K562 (cell line): ENCODE data around the gene ARHGAP26. TPM values are rescaled to one million over a fixed set of nuclear protein-coding genes. Genes with fewer than 3 reads are reported as not detected.

Experiments
- ATAC-seq: fragments of 200-7000 bp; cut with Tn5 transposase; 3 replicates; pipeline ENCODE4 v1.9.1; 2020; ENCODE audit warnings: moderate library complexity
- BruUV-seq: library from RNA; stranded (reverse); fragments of 400-500 nt; replicated peaks from 2 replicates; lab custom pipeline; 2021; lab: Mats Ljungman, UMichigan
- CTCF ChIA-PET: fragments of 300-600 bp; formaldehyde crosslinking; extraction: SDS; loops from one replicate; lab custom pipeline; 2021; ENCODE audit warnings: low intra/inter-chr PET ratio; lab: Yijun Ruan, JAX
- POLR2A ChIA-PET: fragments of 300-600, 350-650 bp; sonication (Branson Sonifier 250); formaldehyde crosslinking; extraction: SDS; loops from one replicate; lab custom pipeline; 2021; ENCODE audit warnings: antibody characterized with exemption, inconsistent platforms; lab: Yijun Ruan, JAX
- DNase-seq, 4 experiments: peaks; one replicate each; pipeline versions ENCODE4 v3.0.0 to v3.0.0-alpha.2; 2011 to 2018; ENCODE audit warnings: low spot score in 3 of 4, mixed read lengths in 3 of 4; ENCODE audit errors: extremely low read depth in 1 of 4
- FAIRE-seq: peaks from 2 replicates; lab custom pipeline; 2011; peaks lifted over from hg19 to GRCh38; lab: Jason Lieb, UNC
- H2AFZ ChIP-seq: 2 replicates; pipeline ENCODE4 v1.6.0; 2011; ENCODE audit warnings: low read depth, low read length, control low read depth, inconsistent platforms
- H3K27ac ChIP-seq: fragments of 200-600 bp; 3 replicates; pipeline ENCODE4 v1.8.0; 2011; ENCODE audit warnings: low read depth, mild to moderate bottlenecking, control low read depth, inconsistent platforms, low read length, moderate library complexity, mixed read lengths; ENCODE audit errors: extremely low read depth
- H3K27me3 ChIP-seq, 2 experiments: fragments of 300-600 bp in 1 of 2; 2 replicates in 1 of 2; 3 replicates in 1 of 2; pipeline versions ENCODE4 v1.6.0 to v1.8.0; 2011; ENCODE audit warnings: inconsistent platforms in 2 of 2, low read length in 2 of 2, mild to moderate bottlenecking in 1 of 2, mixed read lengths in 1 of 2, moderate library complexity in 1 of 2; ENCODE audit not compliant: control insufficient read depth in 2 of 2, insufficient read depth in 2 of 2
- H3K36me3 ChIP-seq: fragments of 300-600 bp; 3 replicates; pipeline ENCODE4 v1.8.0; 2011; ENCODE audit warnings: mild to moderate bottlenecking, low read length, inconsistent platforms; ENCODE audit not compliant: control insufficient read depth, insufficient read depth
- H3K4me1 ChIP-seq, 2 experiments: fragments of 200-600 bp in 1 of 2; replicated peaks in 1 of 2; 2 replicates in 1 of 2; 3 replicates in 1 of 2; pipeline versions ENCODE4 v1.5.1 to v1.8.0; 2011; ENCODE audit warnings: inconsistent platforms in 2 of 2, low read length in 2 of 2, mild to moderate bottlenecking in 1 of 2, mixed read lengths in 1 of 2, moderate library complexity in 1 of 2; ENCODE audit not compliant: control insufficient read depth in 2 of 2, insufficient read depth in 2 of 2
- H3K4me2 ChIP-seq: 2 replicates; pipeline ENCODE4 v1.6.1; 2011; ENCODE audit warnings: low read length, control low read depth, inconsistent platforms, mixed read lengths; ENCODE audit not compliant: insufficient read depth
- H3K4me3 ChIP-seq: fragments of 200-600 bp; sonication (generic), shearing (Covaris generic); 2 replicates; pipeline ENCODE4 v1.5.1; 2016; ENCODE audit warnings: control low read depth, inconsistent platforms
- H3K79me2 ChIP-seq: fragments of 200-600 bp; 3 replicates; pipeline ENCODE4 v1.8.0; 2011; ENCODE audit warnings: low read length, inconsistent platforms; ENCODE audit not compliant: control insufficient read depth, insufficient read depth
- H3K9ac ChIP-seq, 2 experiments: 2 replicates each; pipeline versions ENCODE4 v1.6.0 to v1.6.1; 2011; ENCODE audit warnings: low read depth in 2 of 2, low read length in 2 of 2, control low read depth in 1 of 2, inconsistent platforms in 1 of 2, mild to moderate bottlenecking in 1 of 2, mixed read lengths in 1 of 2; ENCODE audit not compliant: insufficient read depth in 1 of 2
- H3K9me1 ChIP-seq: one replicate; pipeline ENCODE4 v1.6.0; 2011; ENCODE audit warnings: inconsistent platforms, mild to moderate bottlenecking, low read length, moderate library complexity; ENCODE audit not compliant: control insufficient read depth, insufficient read depth
- H3K9me3 ChIP-seq: replicated peaks from 2 replicates; pipeline ENCODE4 v1.5.1; 2011; ENCODE audit warnings: low read depth, low read length, inconsistent platforms; ENCODE audit not compliant: control insufficient read depth, insufficient read depth
- H4K20me1 ChIP-seq: replicated peaks from 2 replicates; pipeline ENCODE4 v1.6.1; 2011; ENCODE audit warnings: low read length, inconsistent platforms, mixed read lengths; ENCODE audit not compliant: control insufficient read depth, insufficient read depth
- ARID3A ChIP-seq: IDR thresholded peaks from 2 replicates; pipeline ENCODE4 v1.6.1; 2012; ENCODE audit warnings: low read depth, low read length, improper control_type of control experiment, borderline replicate concordance
- CBX3 ChIP-seq, 2 experiments: IDR thresholded peaks; 1 replicate in 1 of 2; 2 replicates in 1 of 2; pipeline ENCODE4 v1.6.1; 2012; ENCODE audit warnings: inconsistent platforms in 2 of 2, low read length in 2 of 2, borderline replicate concordance in 1 of 2, control low read depth in 1 of 2
- CREBBP ChIP-seq: IDR thresholded peaks from one replicate; pipeline ENCODE4 v1.6.1; 2012; ENCODE audit warnings: low read depth, mild to moderate bottlenecking, control low read depth, inconsistent platforms, low read length
- E2F5 ChIP-seq: sonication (generic); formaldehyde crosslinking; IDR thresholded peaks from 2 replicates; pipeline ENCODE4 v1.8.0; 2022; ENCODE audit warnings: mild to moderate bottlenecking, missing genetic modification reagents
- ETV6 ChIP-seq, 3 experiments: fragments of 150-350 bp in 1 of 3; sonication (generic) in 1 of 3; formaldehyde crosslinking in 1 of 3; IDR thresholded peaks; 2 replicates each; pipeline versions ENCODE4 v1.6.1 to v1.8.0; 2014 to 2022; ENCODE audit warnings: borderline replicate concordance in 2 of 3, low read depth in 2 of 3, antibody characterized with exemption in 1 of 3, low read length in 1 of 3, mild to moderate bottlenecking in 1 of 3, missing genetic modification reagents in 1 of 3
- GTF2F1 ChIP-seq: IDR thresholded peaks from 2 replicates; pipeline ENCODE4 v1.6.1; 2011; ENCODE audit warnings: low read depth, low read length, improper control_type of control experiment
- HDGF ChIP-seq: fragments of 450-650 bp; IDR thresholded peaks from 2 replicates; pipeline ENCODE4 v1.6.1; 2016
- MBD2 ChIP-seq: sonication (generic); IDR thresholded peaks from 2 replicates; pipeline ENCODE4 v1.6.1; 2016; ENCODE audit warnings: low read depth, borderline replicate concordance
- MTF1 ChIP-seq: fragments of 250-450 bp; sonication (Bioruptor Pico); IDR thresholded peaks from 2 replicates; pipeline ENCODE4 v1.9.0; 2021; ENCODE audit warnings: moderate library complexity, mild to moderate bottlenecking, inconsistent platforms, borderline replicate concordance
- NCOR1 ChIP-seq: fragments of 450-650 bp; IDR thresholded peaks from 2 replicates; pipeline ENCODE4 v1.6.1; 2016; ENCODE audit warnings: mild to moderate bottlenecking, moderate library complexity
- RAD51 ChIP-seq: fragments of 450-650 bp; IDR thresholded peaks from 2 replicates; pipeline ENCODE4 v1.7.1; 2016; ENCODE audit warnings: low read depth, mild to moderate bottlenecking, borderline replicate concordance
- RBFOX2 ChIP-seq: fragments of 200-400 bp; formaldehyde crosslinking; IDR thresholded peaks from 2 replicates; pipeline ENCODE4 v1.6.1; 2017; ENCODE audit warnings: low read depth, mild to moderate bottlenecking, low read length, moderate library complexity
- RNF2 ChIP-seq: sonication (generic); IDR thresholded peaks from 2 replicates; pipeline ENCODE4 v1.6.1; 2016
- SIN3B ChIP-seq: fragments of 450-650 bp; IDR thresholded peaks from 2 replicates; pipeline ENCODE4 v1.6.1; 2017; ENCODE audit warnings: low read depth, mild to moderate bottlenecking, moderate library complexity
- SMARCB1 ChIP-seq: IDR thresholded peaks from 2 replicates; pipeline ENCODE4 v1.6.1; 2011; ENCODE audit warnings: improper control_type of control experiment, low read depth; ENCODE audit not compliant: insufficient read length
- SNRNP70 ChIP-seq: fragments of 200-400 bp; formaldehyde crosslinking; optimal IDR thresholded peaks from 2 replicates; pipeline ENCODE3; 2017; ENCODE audit warnings: low read depth, low read length
- TAF9B ChIP-seq: fragments of 450-650 bp; IDR thresholded peaks from 2 replicates; pipeline ENCODE4 v1.6.1; 2018; ENCODE audit warnings: mild to moderate bottlenecking; ENCODE audit not compliant: partially characterized antibody
- TEAD4 ChIP-seq, 2 experiments: sonication (generic) in 1 of 2; formaldehyde crosslinking in 1 of 2; IDR thresholded peaks; 2 replicates each; pipeline versions ENCODE4 v1.6.1 to v1.8.0; 2012 to 2022; ENCODE audit warnings: borderline replicate concordance in 1 of 2, inconsistent platforms in 1 of 2, low read length in 1 of 2, mild to moderate bottlenecking in 1 of 2, missing genetic modification reagents in 1 of 2
- YBX1 ChIP-seq: fragments of 450-650 bp; IDR thresholded peaks from 2 replicates; pipeline ENCODE4 v1.7.1; 2016; ENCODE audit warnings: mild to moderate bottlenecking
- ZC3H4 ChIP-seq: sonication (generic); formaldehyde crosslinking; IDR thresholded peaks from 2 replicates; pipeline ENCODE4 v1.9.0; 2021; ENCODE audit warnings: missing genetic modification reagents, borderline replicate concordance
- WGBS: fragments of 100-300 bp; shearing (Covaris generic); methylation state at CpG from one replicate; pipeline ENCODE4 v1.1.6; 2016; ENCODE audit warnings: low coverage, mixed read lengths; ENCODE audit not compliant: insufficient coverage; ENCODE audit errors: missing lambda C conversion rate; 5-methylcytosine and 5-hydroxymethylcytosine counted together
- in situ Hi-C: fragments of 300-500 bp; cut with MboI; formaldehyde crosslinking; loops from 4 replicates; pipeline ENCODE4 v1.15.0; 2018; ENCODE audit warnings: inconsistent platforms, mixed read lengths
- intact Hi-C: fragments of 100-400 bp; cut with micrococcal nuclease; formaldehyde crosslinking; loops from 2 replicates; pipeline ENCODE4 v1.14.2; 2022
- polyA plus RNA-seq, 8 experiments: library from polyadenylated mRNA; depleted of rRNA in 4 of 8; stranded (reverse) in 5 of 8; unstranded in 3 of 8; fragments of >200 nt; fragmentation: Nextera tagmentation in 2 of 8; fragmentation: Illumina TruSeq in 1 of 8; extraction: Ambion mirVana in 2 of 8; extraction: Trizol in 1 of 8; gene quantifications; 2 replicates each; pipeline versions ENCODE4 v1.2.1 to v1.2.3, GENCODE V29; 2011 to 2014; ENCODE audit warnings: inconsistent platforms in 1 of 8, missing spikeins in 1 of 8
- total RNA-seq, 7 experiments: library from RNA; depleted of rRNA in 6 of 7; stranded (reverse); fragments of >200 nt in 6 of 7; fragmentation: Illumina TruSeq in 2 of 7; extraction: Trizol in 2 of 7; gene quantifications; 2 replicates each; pipeline versions ENCODE4 v1.2.1 to v1.2.3, GENCODE V29; 2011 to 2021; ENCODE audit warnings: low replicate concordance in 1 of 7

ARHGAP26 gene
- total and polyA plus RNA-seq, 9 of the 15 experiments (the other 6 are each of a cell fraction or from before 2014, with no cell fraction given): 0.13 to 1.1 (median 0.55) TPM

GRCh38 chr5:143059355-143059754 is 289.2 kb downstream of the ARHGAP26 start:
- no peaks in the 10 kb centered on the region for H3K9me3 ChIP-seq
- H3K27ac ChIP-seq: no peak overlapping the region
- H2AFZ ChIP-seq: no peak overlapping the region
- DNase-seq (no peak), ATAC-seq (no peak), FAIRE-seq (no peak)
- H3K9me1 ChIP-seq: no peaks in the 10 kb centered on the region
- ChIA-PET POLR2A (interaction anchor here (1.0 kb wide), 1 partner anchor 10 kb away, joined by 4 read pairs; no protein-coding TSS in a partner anchor), CTCF (no interaction called here)
- no peaks in the 10 kb centered on the region for H3K79me2 ChIP-seq
- no peaks in the 10 kb centered on the region for H4K20me1 ChIP-seq
- 8% methylated on average over 1 of the region's 1 CpG for WGBS
- in situ Hi-C loops: no loop called here
- H3K4me3 ChIP-seq: no peak overlapping the region
- H3K36me3 ChIP-seq: no peaks in the 10 kb centered on the region
- H3K27me3 ChIP-seq: peaks cover 5 to 7% of the 10 kb centered on the region in 2 experiments; a peak in 3 of 5 replicates
- H3K4me2 ChIP-seq: no peak overlapping the region
- intact Hi-C loops: no loop called here
- H3K9ac ChIP-seq: no peak overlapping the region
- TF ChIP-seq ETV6 (IDR thresholded peaks at IDR 0.05; ENCODE audit: borderline replicate concordance in 1 of 2, low read depth in 2 of 2, low read length in 1 of 2): no peak
- no peak for TF ChIP-seq ETV6 (CRISPR knock-in tag; IDR thresholded peaks at IDR 0.05; ENCODE audit: borderline replicate concordance)
- TF ChIP-seq E2F5 (CRISPR knock-in tag): no peak
- no peak for TF ChIP-seq MTF1 (CRISPR knock-in tag)
- no peak for TF ChIP-seq HDGF
- no peak for TF ChIP-seq TAF9B
- TF ChIP-seq CBX3 (IDR thresholded peaks at IDR 0.05; ENCODE audit: borderline replicate concordance in 1 of 2, low read length in 2 of 2): no peak
- TF ChIP-seq CREBBP: no peak
- no peak for TF ChIP-seq RBFOX2
- TF ChIP-seq RAD51: no peak
- TF ChIP-seq SNRNP70: no peak
- no peak for TF ChIP-seq RNF2
- no peak for TF ChIP-seq NCOR1
- TF ChIP-seq ARID3A: no peak
- TF ChIP-seq ZC3H4 (CRISPR knock-in tag): no peak
- no peak for TF ChIP-seq TEAD4 (IDR thresholded peaks at IDR 0.05; ENCODE audit: low read length)
- no peak for TF ChIP-seq TEAD4 (CRISPR knock-in tag; IDR thresholded peaks at IDR 0.05; ENCODE audit: borderline replicate concordance)
- no peak for TF ChIP-seq SIN3B
- no peak for TF ChIP-seq YBX1
- TF ChIP-seq GTF2F1: no peak
- TF ChIP-seq SMARCB1: no peak
- TF ChIP-seq MBD2: no peak
- H3K4me1 ChIP-seq: peaks cover 0 to 6% of the 10 kb centered on the region in 2 experiments; a peak in 2 of 5 replicates
- no TSS peak for BruUV-seq
